BLaER1 (cell line): ENCODE measurements around the gene ATG2B.

Experiments used
- H3K27ac ChIP-seq: shearing (Covaris generic); formaldehyde crosslinking; 2 replicates; pipeline ENCODE4 v1.8.1; 2022
- H3K27me3 ChIP-seq: shearing (Covaris generic); formaldehyde crosslinking; 2 replicates; pipeline ENCODE4 v1.8.1; 2022
- H3K36me3 ChIP-seq: shearing (Covaris generic); formaldehyde crosslinking; 2 replicates; pipeline ENCODE4 v1.8.1; 2022
- H3K4me1 ChIP-seq: shearing (Covaris generic); formaldehyde crosslinking; 2 replicates; pipeline ENCODE4 v1.8.1; 2022
- H3K4me2 ChIP-seq: shearing (Covaris generic); formaldehyde crosslinking; 2 replicates; pipeline ENCODE4 v1.8.1; 2022
- H3K4me3 ChIP-seq: shearing (Covaris generic); formaldehyde crosslinking; 2 replicates; pipeline ENCODE4 v1.8.1; 2022
- H3K9ac ChIP-seq: shearing (Covaris generic); formaldehyde crosslinking; 2 replicates; pipeline ENCODE4 v1.8.1; 2022
- H3K9me3 ChIP-seq: shearing (Covaris generic); formaldehyde crosslinking; 2 replicates; pipeline ENCODE4 v1.8.1; 2022
- H4K20me1 ChIP-seq: shearing (Covaris generic); formaldehyde crosslinking; 2 replicates; pipeline ENCODE4 v1.8.1; 2022
- Cebpa-rat ChIP-seq: shearing (Covaris generic); IDR thresholded peaks from 2 replicates; pipeline ENCODE4 v1.8.1; 2022

The ATG2B gene

DNA sequence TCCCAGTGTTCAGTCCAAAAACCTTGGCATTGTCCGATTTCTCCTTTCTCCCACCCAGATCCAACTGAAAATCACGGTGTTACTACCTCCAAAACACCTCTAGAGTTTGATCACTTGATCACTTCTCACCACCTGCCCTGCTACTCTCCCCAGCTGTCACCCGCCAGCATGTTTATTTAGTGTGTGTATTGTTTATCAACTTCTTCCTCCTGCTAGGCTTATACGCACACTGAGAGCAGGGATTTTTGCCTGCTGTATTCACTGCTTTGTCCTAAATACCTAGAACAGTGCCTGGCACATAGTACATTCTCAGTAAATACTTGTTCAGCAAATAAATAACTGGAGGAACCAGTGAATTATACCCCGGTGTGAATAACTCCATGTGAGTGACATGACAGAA, 102.1 kb downstream of the ATG2B start:
- no peaks in the 10 kb centered on the region for H3K27me3 ChIP-seq
- no peak overlapping the region for H3K9ac ChIP-seq
- TF ChIP-seq Cebpa-rat: no peak
- peaks cover 7% of the 10 kb centered on the region for H3K9me3 ChIP-seq
- no peaks in the 10 kb centered on the region for H3K4me1 ChIP-seq
- H3K4me3 ChIP-seq: no peak overlapping the region
- no peaks in the 10 kb centered on the region for H3K36me3 ChIP-seq
- no peaks in the 10 kb centered on the region for H4K20me1 ChIP-seq
- H3K27ac ChIP-seq: no peak overlapping the region
- H3K4me2 ChIP-seq: no peak overlapping the region

DNA sequence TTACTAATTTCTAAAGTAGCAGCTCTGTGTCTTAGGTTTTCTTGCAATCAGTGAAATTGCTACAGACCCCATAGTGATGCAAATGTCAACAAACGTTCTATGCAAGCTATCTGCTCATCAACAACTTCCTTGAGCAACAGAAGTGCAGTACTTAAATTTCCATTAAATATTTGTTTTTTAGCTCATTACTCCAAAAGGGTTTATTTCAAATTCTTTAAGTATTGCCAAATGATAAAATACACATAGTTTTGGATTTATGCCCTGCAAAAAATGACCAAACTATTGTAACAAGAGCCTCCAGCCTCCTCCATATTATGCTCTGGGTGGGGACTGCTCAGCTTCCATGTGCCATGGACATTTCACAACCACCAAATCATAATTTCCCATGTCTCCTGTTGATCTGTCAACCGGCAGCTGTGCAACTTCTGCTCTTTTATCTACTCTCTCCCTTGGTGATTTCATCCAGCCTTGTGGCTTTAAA, 102.8 kb downstream of the ATG2B start:
- no peak overlapping the region for H3K27ac ChIP-seq
- no peaks in the 10 kb centered on the region for H3K27me3 ChIP-seq
- peaks cover 7% of the 10 kb centered on the region for H3K9me3 ChIP-seq
- no peaks in the 10 kb centered on the region for H4K20me1 ChIP-seq
- H3K9ac ChIP-seq: no peak overlapping the region
- H3K36me3 ChIP-seq: no peaks in the 10 kb centered on the region
- no peak overlapping the region for H3K4me3 ChIP-seq
- H3K4me2 ChIP-seq: no peak overlapping the region
- H3K4me1 ChIP-seq: no peaks in the 10 kb centered on the region
- TF ChIP-seq Cebpa-rat: no peak

DNA sequence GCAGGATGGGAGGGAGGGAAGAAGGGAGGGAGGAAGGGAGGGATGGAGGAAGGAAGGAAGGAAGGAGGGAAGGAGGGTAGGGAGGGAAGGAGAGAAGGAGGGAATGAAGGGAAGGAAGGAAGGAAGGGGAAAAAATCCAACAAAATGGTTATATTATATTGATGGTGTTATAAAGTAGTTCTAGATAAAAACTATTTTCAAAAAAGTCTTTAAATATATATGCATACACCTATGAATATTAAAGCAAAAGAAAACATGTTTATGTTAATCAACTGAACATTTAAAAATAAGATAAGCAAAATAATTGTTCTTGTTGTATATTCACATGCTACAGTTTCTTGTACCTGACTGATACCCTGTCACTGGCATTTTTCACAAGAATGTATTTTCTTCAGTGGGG, 105.2 kb downstream of the ATG2B start:
- Histone ChIP-seq H3K27ac (no peak overlapping the region), H3K9ac (no peak overlapping the region), H3K4me2 (no peak overlapping the region), H3K4me3 (no peak overlapping the region), H3K9me3 (peaks cover 7% of the 10 kb centered on the region), H3K36me3 (no peaks in the 10 kb centered on the region), H3K27me3 (no peaks in the 10 kb centered on the region), H4K20me1 (no peaks in the 10 kb centered on the region), H3K4me1 (no peaks in the 10 kb centered on the region)
- TF ChIP-seq Cebpa-rat: no peak

DNA sequence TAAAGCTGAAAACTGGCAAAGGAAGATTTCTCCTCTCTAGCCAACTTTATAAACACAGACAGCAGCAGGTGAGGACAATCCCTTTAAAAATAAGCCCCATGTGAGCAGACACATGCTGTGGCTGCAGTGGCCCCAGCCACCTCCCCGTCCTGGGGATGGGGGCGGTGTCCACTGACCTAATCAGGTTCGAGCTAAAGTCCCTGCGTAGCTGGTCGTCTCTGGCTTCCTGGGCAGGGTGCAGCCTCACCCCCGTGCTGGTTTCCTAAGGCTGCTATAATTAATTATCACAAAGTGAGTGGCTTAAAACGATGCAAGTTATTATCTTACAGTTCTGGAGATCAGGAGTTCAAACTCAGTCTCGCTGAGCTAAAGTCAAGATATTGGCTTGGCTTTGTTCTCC, 106.1 kb downstream of the ATG2B start:
- Histone ChIP-seq H4K20me1 (no peaks in the 10 kb centered on the region), H3K27me3 (no peaks in the 10 kb centered on the region), H3K9ac (no peak overlapping the region), H3K9me3 (peaks cover 7% of the 10 kb centered on the region), H3K36me3 (no peaks in the 10 kb centered on the region), H3K4me1 (no peaks in the 10 kb centered on the region), H3K27ac (no peak overlapping the region), H3K4me2 (no peak overlapping the region), H3K4me3 (no peak overlapping the region)
- no peak for TF ChIP-seq Cebpa-rat

- Histone ChIP-seq H3K27me3 (no peaks in the 10 kb centered on the region), H3K9me3 (peaks cover 7% of the 10 kb centered on the region), H4K20me1 (no peaks in the 10 kb centered on the region), H3K4me3 (no peak overlapping the region), H3K36me3 (no peaks in the 10 kb centered on the region), H3K4me1 (no peaks in the 10 kb centered on the region), H3K4me2 (no peak overlapping the region), H3K9ac (no peak overlapping the region), H3K27ac (no peak overlapping the region)
- TF ChIP-seq Cebpa-rat: no peak
Observed at GRCh38 chr14:96256407-96256806, 106.7 kb downstream of the ATG2B start.

DNA sequence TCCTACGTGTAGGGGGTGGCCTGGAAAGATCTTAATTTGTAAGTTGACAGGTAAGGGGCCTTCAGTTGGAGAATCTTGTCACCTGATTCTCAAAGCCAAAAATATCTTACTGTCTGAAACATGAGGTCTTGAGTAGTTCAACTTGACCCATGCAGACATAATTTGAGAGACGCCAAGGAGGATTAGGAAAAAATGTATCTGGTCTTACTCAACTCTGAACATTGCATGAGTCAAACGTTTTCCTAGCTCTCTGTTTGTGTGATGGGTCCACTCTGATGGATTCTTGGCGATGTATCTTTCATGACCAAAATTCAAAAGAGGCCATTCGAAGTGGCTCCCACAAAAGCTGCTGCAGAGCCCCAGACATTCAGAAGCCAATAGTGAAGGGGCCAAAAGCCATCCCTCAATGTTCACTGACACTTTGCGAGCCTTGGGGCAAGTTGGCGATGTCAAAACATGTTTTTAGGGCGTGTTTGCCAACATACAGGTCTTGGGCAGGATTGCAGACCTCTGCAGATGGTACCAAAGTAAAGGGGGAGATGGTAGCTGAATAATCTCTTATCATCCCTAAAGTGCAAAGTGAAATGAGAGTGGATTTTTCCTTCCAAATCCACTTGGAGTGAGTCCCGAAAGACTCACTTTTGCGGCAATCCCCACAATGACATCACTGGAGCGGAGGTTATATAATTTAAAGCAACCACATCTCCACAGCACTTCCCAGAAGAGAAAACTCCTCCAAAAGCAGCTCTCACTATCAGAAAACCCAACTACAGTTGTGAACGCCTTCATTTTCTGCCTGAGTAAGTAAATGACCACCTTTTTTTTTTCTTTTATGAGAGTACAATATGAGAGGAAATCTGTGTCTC, 107.4 kb downstream of the ATG2B start, which contains the start of gene BDKRB1:
Gene BDKRB1 (plus strand): TSS at position 710 of the 866 bp plus-strand sequence. CDS start 7,473 bp downstream, outside the sequence.
- Histone ChIP-seq H3K4me2 (no peak within 1 kb of the TSS), H3K27ac (no peak within 1 kb of the TSS), H3K9me3 (peaks cover 7% of the 10 kb centered on the region), H4K20me1 (no peaks in the 10 kb centered on the region), H3K27me3 (no peaks in the 10 kb centered on the region), H3K36me3 (no peaks in the 10 kb centered on the region), H3K4me3 (no peak within 1 kb of the TSS), H3K9ac (no peak within 1 kb of the TSS), H3K4me1 (no peaks in the 10 kb centered on the region)
- no peak for TF ChIP-seq Cebpa-rat

DNA sequence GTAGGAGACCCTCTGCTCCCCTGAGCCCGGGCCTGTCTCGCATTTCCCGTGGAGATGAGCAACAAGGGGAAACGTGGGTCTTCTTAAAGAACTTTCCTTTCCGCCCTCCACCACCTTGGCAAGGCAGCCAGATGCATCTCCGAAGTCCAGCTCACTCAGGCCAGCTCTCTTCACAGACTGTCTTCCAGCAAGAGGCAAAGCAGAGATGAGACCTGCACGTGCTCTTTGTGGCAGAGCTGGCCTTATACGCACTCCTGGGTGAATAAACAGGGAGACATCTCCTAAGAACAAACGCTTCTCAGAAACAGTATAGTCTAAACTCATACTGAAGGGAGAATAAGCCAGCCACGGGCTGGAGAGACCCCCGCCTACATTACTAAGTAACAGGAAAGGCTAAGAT, 108.5 kb downstream of the ATG2B start:
- Histone ChIP-seq H3K36me3 (no peaks in the 10 kb centered on the region), H3K9me3 (peaks cover 3% of the 10 kb centered on the region), H3K4me2 (no peak overlapping the region), H3K27me3 (no peaks in the 10 kb centered on the region), H3K9ac (no peak overlapping the region), H4K20me1 (no peaks in the 10 kb centered on the region), H3K27ac (no peak overlapping the region), H3K4me3 (no peak overlapping the region), H3K4me1 (no peaks in the 10 kb centered on the region)
- no peak for TF ChIP-seq Cebpa-rat

DNA sequence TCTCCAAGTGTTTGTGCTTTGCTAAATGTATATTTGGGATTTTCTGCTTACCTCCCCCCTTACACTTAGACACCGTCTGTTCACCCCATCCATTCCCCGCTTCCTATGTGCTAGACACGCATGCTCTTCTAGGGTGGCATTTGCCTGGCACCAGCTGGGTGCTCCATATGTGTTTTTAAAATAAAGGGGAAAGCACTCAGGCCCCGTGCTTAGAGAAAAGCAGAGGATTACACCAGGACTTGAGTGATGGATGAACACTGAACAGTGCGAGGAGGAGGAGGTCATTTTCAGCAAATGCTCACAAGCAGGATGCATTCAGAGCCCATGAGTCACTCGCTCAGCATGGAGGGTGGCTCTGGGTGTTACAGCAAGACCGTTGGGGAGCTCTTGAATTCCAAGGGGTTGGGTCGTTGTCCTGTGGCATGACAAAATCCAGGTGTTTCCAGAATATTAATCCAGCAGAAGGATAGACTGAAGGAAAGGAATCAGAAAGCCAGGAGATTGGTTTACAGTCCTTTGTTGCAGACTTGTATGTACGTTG, 110.1 kb downstream of the ATG2B start:
- H3K4me2 ChIP-seq: no peak overlapping the region
- H4K20me1 ChIP-seq: no peaks in the 10 kb centered on the region
- no peaks in the 10 kb centered on the region for H3K27me3 ChIP-seq
- no peaks in the 10 kb centered on the region for H3K36me3 ChIP-seq
- no peaks in the 10 kb centered on the region for H3K9me3 ChIP-seq
- H3K9ac ChIP-seq: no peak overlapping the region
- no peaks in the 10 kb centered on the region for H3K4me1 ChIP-seq
- no peak overlapping the region for H3K27ac ChIP-seq
- H3K4me3 ChIP-seq: no peak overlapping the region
- no peak for TF ChIP-seq Cebpa-rat

GRCh38 chr14:96252323-96252998, 110.7 kb downstream of the ATG2B start:
- Histone ChIP-seq H3K4me3 (no peak overlapping the region), H4K20me1 (no peaks in the 10 kb centered on the region), H3K4me1 (no peaks in the 10 kb centered on the region), H3K36me3 (no peaks in the 10 kb centered on the region), H3K27me3 (no peaks in the 10 kb centered on the region), H3K9me3 (no peaks in the 10 kb centered on the region), H3K4me2 (no peak overlapping the region), H3K27ac (no peak overlapping the region), H3K9ac (no peak overlapping the region)
- no peak for TF ChIP-seq Cebpa-rat

GRCh38 chr14:96251656-96252155, 111.4 kb downstream of the ATG2B start:
- no peak overlapping the region for H3K9ac ChIP-seq
- no peak overlapping the region for H3K27ac ChIP-seq
- no peaks in the 10 kb centered on the region for H3K36me3 ChIP-seq
- H3K4me3 ChIP-seq: no peak overlapping the region
- no peaks in the 10 kb centered on the region for H3K4me1 ChIP-seq
- no peak overlapping the region for H3K4me2 ChIP-seq
- H3K27me3 ChIP-seq: no peaks in the 10 kb centered on the region
- no peaks in the 10 kb centered on the region for H3K9me3 ChIP-seq
- H4K20me1 ChIP-seq: no peaks in the 10 kb centered on the region
- no peak for TF ChIP-seq Cebpa-rat
